ENCODE measurements around the gene EXOSC3.
A peak's percentile ranks its signal among the peaks of the same experiment; 100 is the strongest.
"Not testable (repeated sequence)": the region's sequence is repeated elsewhere in the genome, so short reads cannot be mapped to it uniquely, and the experiment has no call there.

The EXOSC3 gene

DNA sequence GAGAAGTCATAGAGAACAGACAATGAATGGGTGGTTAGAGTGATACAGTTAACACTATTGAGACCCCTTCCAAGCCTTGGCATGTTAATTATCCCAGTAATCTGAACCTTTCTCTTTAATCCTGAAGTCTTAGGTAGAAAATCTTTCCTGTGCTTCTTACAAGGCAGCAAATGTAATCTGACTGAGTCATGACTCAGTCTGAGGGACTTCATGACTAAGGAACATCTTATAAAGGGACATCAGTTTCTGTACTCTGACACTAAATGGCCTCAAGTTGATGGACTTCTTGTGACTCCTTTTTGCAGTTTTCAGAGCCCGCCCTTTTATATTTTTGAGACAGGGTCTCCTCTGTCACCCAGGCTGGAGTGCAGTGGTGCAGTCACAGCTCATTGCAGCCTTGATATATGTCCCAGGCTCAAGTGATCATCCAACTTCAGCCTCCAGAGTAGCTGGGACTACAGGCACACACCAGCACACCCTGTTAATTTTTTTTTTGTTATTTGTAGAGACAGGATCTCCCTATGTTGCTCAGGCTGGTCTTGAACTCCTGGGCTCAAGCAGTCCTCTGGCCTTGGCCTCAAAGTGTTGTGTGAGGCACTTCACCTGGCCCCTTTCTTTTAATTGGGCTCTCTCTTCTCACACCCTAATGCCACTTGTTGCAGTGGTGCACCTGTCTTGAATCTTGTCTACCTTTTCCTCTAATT, 9.5 kb downstream of the EXOSC3 start:
- no peak for DNase-seq

DNA sequence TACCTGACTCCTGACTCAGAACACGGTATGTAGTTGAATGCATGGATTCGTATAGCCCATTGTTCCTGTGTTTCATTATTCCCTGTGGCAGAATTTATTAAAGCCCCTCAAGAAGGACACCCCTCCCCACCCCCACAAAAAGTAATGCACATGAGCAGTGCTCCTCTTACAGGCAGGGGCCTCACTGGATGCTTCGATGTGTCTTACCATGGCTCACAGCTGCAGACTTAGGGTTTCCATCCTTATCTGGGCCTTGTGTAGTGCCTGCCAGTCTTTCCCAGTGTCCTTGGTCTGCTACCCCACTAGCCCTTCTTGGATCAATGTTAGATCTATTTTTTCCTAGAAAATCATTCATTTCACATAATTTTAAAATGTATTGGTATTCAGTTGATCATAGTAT, 14.9 kb downstream of the EXOSC3 start:
- DNase-seq: no peak

DNA sequence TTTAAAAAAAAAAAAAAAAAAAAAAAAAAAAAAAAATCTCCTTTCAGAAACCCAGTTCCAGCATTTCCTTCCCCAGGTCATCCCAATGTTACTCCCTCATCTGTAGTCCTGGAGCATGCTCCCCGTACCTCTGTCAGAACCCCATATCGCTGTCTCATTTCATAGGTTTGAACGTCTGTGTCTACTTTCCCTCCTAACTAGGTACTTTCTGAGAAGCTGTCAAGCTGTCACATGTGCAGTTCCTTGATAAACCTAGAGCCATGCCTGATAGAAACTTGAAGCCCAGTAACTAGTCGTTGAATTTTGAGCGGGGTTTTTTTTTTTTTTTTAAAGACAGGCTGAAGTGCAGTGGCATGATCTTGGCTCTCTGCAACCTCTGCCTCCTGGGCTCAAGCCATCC, 15.6 kb downstream of the EXOSC3 start:
- no peak for DNase-seq

DNA sequence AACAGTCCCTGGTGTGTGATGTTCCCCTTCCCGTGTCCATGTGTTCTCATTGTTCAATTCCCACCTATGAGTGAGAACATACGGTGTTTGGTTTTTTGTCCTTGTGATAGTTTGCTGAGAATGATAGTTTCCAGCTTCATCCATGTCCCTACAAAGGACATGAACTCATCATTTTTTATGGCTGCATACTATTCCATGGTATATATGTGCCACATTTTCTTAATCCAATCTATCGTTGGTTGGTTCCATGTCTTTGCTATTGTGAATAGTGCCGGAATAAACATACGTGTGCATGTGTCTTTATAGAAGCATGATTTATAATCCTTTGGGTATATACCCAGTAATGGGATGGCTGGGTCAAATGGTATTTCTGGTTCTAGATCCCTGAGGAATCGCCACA, 19.6 kb downstream of the EXOSC3 start:
- DNase-seq: not testable (repeated sequence)

DNA sequence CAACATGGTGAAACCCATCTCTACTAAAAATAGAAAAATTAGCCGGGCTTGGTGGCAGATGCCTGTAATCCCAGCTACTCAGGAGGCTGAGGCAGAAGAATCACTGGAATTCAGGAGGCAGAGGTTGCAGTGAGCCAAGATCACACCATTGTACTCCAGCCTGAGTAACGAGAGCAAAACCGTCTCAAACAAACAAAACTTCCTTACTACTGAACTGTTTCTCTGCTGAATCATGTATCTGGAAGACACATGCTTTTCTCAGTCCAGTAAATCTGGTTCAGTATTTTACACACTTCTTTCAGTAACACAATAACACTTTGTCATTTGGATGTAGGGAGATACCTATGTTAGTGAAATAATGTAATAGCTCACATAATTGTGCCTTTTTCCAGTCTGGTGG, 23.4 kb downstream of the EXOSC3 start:
- DNase-seq: no peak

DNA sequence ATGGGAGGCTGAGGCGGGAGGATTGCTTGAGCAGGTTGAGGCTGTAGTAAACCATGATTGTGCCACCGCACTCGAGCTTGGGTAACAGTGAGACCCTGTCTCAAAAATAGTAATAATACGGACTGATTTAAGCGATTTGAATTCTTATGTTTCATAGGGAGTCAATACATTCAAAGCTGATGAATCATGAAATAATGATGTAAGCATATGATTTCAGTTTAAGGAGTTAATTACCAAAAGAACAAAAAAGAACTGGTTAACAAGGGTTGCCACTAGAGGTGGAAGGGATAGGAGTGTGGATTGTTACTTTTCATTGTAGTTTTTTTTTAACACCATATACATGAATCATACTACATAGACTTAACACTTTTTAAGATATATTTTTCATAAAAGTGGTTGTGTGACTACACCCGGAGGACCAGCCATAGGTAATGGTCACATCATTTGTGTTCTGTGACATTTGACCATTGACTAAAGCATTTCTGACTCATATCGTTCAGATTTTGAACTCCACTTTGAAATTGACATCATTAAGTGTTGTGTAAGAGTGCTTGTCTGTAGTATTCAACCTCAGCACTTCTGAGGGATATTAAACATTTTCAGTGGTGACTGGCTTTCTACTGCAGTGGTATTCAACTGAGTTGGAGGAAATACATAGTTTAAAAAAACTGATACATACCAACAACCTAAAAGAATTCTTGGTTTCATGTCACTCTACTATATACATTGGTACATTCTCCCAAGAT, 24.3 kb downstream of the EXOSC3 start:
- no peak for DNase-seq

DNA sequence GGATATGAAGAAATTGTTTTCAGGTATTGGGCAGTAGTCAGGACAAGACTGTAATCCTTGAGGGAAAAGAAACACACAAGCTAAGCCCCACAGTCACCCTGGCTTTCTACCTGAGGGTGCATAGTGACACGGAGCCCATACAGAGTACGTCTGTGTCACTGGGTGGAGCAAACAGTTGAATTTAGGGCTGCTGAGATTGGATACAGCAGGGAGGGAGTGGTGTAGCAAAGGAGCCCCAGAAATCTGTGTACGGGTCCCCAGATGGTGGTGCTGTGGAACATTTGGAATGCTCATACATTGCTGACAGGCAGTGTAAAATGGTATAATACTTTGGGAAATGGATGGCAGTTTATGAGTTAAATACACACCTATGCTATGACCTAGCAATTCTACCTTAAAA, 26.1 kb downstream of the EXOSC3 start:
- DNase-seq: no peak

DNA sequence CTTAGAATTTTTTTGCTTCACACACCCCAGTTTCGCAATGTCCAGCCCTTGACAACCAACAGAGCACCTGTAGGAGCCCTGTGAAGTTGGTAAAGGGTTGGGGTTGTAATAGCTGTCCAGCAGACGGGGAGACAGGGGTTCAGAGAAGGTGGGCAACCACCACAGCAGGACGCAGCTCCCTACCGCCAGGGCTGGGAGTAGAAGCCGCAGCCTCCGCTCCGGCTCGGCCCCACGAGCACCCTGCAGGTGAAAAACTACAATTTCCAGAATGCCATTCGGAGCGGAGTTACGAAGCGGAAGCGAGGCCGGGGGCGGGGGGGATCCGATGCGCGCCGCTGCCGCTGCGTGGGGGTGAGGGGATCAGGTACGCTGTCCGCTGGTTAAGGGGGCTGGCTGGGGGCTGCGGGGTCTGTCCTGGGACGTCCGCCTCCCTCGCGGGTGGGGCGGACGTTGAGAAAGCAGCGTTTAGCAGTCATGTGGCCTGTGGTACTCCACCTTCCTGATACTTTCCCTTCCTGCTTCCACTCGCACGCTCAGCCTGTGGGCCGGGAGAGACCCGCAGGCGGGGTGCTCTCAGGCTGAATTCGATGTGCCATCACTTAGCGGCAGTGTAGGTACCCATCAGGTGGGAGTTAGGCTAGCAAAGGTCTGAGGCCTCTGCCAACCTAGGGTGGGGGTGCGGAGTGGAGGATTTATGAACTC, 31.2 kb downstream of the EXOSC3 start, which contains the start of gene TRMT10B:
Gene TRMT10B, plus strand, starts transcription at position 317 of the 702 bp plus-strand sequence. CDS start 8,127 bp downstream, outside the sequence.
- DNase-seq: peak; percentile 77

DNA sequence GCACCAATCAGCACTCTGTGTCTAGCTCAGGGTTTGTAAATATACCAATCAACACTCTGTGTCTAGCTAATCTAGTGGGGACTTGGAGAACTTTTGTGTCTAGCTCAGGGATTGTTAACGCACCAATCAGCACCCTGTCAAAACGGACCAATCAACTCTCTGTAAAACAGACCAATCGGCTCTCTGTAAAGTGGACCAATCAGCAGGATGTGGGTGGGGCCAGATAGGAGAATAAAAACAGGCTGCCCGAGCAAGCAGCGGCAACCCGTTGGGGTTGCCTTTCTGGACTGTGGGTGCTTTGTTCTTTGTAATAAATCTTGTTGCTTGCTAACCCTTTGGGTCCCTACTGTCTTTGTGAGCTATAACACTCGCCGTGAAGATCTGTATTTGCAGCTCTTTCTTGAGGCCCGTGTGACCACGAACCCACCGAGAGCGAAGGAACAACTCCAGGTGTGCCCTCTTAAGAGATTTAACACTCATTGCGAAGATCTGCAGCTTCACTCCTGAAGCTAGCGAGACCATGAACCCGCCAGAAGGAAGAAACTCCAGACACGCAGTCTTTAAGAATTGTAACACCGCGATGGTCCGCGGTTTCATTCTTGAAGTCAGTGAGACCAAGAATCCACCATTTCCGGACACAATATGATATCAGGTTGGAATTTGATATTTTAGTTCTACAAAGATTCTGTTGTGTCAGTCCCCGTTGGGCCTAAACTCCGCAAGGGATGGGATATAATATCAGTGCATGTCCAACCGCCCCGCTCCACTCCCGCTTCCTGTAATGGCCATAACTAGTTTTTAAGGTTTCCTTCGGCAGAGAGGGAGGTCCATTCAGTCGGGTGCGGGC, 32.0 kb downstream of the EXOSC3 start:
- DNase-seq: no peak

DNA sequence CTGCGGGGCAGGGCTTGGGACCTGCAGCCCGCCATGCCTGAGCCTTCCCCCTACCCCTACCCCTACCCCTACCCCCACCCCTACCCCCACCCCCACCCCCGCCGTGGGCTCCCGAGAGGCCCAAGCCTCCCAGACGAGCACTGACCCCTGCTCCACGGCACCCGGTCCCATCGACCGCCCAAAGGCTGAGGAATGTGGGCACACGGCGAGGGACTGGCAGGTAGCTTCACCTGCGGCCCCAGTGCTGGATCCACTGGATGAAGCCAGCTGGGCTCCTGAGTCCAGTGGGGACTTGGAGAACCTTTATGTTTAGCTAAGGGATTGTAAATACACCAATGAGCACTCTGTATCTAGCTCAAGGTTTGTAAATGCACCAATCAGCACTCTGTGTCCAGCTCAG, 32.8 kb downstream of the EXOSC3 start:
- DNase-seq: not testable (repeated sequence)

DNA sequence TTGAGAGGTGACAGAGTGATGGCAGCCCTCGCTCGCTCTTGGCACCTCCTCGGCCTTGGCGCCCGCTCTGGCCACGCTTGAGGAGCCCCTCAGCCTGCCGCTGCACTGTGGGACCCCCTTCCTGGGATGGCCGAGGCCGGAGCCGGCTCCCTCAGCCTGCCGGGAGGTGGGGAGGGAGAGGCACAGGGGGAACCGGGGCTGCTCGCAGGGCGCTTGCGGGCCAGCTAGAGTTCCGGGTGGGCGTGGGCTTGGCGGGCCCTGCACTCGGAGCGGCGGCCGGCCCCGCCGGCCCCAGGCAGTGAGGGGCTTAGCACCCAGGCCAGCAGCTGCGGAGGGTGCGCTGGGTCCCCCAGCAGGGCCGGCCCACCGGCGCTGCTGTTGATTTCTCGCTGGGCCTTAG, 33.2 kb downstream of the EXOSC3 start:
- DNase-seq: not testable (repeated sequence)

DNA sequence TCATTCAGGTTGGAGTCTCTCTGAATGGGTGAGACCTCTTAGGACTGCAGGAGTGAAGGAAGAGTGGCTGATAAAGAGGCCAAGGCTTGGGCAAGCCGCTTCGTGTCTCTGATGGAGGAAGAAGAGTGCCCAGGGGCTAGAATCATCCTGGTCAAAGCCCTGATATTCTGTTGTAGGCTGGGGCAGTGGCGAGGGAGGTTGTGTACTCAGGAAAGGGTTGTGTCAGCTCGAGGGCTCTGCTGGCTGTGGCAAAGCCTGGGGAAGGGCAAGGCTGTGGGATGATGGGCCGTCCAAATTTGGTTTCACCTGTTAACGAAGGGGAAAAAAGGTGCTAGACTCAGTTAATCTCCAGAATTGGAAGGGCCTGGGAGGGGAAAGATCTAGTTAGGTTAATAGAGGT, 33.7 kb downstream of the EXOSC3 start:
- no peak for DNase-seq

DNA sequence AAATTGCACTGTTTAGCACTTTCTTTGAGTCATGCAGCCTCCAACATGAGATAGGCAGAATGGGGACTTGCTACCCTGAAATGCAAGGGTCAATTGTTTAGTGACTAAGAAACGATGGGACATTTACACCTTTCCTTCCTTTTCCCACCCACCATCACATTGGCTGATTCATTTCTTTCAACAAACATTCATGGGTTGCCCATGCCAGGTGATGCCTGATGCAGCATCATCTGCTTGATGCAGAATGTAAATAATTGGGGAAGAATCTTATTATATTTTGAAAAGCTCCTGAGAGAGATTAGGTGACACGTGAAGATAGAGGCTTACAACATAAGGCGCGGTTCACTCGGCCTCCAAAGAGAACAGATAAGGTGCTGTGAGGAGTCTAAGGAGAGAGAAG, 35.7 kb downstream of the EXOSC3 start:
- DNase-seq: no peak

DNA sequence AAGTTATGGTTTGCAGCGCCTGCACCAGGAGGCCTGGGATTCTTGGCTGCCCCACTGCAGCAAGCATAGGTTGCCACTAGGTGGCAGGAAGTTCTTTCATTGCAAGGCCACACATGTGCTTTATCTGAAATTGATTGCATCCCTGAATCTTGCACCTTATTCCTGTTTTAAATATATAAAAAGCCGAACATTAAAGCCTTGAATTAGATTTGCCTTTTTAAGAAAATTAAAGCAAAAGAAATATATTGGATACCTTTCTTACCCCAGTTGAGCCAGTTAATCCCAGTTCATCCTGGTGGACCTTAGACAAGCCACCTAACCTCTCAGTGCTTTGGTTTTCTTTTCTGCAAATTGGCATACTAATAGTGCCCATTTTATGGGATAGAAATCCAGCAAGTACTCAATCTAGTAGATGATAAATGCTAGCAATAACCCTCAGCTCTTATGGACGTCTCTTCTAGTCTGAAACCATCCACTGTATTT, 37.6 kb downstream of the EXOSC3 start:
- DNase-seq: peak; percentile 55

DNA sequence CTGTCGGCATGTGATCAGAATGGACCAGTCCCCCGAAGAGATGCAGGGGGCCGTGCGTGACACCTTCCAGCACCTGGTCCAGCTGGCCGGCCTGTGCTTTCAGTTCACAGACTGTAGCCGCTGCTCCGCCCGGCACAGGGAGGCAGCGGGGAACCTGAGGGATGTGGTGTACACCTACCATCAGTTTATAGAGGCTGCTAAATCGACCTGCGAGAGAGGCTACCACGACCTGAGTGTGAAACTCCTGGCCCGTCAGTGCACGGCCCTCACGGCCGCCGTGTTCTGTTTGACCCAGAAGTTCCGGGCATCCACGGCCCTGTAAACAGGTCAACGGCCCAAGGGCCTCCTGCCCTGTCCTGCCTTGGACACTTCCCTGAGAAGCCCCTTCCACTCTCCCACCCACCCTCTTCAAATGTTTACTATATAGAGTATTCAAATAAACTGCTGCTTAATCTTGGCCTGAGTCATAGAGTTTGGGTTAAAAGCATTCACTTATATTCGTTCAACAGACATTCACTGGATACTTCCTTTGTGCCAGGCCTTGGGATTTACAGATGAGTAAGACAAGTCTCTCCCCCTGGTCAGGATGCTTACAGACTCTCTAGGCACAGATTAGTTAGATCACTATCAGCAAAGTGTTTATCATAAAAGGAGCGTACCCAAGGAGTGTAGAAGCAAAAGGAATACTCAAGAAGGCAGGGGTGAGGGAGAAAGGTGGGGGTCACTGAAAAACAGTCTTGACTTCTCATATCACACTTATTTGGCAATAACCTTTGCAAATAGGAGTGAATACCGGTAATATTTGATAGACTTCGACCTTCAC, 38.2 kb downstream of the EXOSC3 start:
- DNase-seq: no peak

DNA sequence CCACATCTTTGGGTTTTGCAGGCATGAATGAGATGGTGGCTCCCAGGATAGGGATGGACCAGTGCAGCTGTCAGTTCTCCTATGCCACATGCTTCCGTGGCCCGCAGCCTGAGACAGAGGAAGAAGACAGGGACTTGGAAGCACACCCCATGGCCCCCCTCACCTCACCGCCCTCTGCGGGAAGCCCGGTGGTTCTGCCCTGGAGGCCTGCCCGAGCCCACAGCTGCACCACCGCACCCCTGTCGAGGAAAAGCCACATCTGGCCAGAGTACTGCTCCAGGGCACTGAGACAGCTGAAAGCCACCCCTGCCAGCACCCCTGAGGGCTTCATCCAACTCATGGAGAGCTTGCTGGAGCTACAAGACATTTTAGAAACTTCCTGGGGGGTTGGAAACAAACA, 38.9 kb downstream of the EXOSC3 start:
- no peak for DNase-seq

DNA sequence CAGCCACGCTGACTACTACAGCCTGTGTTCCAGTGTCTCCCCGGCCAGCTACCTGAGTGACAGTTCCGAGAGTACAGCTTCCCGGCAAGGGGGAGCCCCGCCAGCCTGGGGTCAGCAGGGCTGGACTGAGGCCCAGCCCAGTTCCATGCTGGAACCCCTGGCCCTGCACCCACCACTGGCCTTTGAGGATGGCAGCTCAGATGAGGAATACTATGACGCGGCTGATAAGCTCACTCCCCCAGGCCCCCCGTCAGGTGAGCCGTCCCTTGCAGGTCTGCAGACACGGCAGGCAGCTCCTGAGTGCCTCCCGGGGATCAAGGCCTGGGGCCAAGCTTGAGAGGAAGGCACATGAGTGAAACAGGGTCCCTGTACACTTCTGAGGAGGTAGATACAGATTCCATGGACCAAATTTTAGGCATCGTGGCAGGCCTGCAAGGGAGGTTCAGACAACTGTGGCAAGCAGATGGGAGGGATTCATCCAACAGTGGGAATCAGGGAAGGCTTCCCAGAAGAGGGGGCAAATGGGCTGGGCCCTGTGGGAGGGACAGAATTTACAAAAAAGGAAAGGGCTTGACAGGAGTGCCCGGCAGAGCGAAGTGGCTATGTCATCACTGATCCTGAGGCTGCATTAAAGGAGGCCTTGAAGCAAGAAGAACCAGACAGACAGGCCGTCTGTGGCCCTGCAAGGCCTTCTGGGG, 44.1 kb downstream of the EXOSC3 start:
- DNase-seq: no peak

DNA sequence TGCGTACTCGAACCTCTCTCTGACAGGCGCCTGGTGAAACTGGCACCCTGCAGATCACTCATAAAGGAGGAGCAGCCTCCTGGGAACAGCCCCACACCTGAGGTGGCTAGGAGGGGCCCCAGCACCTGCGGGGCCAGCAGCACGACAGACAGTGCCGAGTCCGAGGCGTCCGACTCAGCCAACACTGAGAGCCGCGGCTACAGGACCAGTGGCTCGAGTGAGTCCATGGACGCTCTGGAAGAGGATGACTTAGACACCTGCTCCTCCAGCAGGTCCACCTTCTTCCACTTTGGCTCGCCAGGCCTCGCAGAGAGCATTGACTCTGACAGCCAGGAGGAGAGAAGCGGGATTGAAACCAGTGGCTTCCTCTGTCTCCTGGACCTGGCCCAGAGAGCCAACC, 44.7 kb downstream of the EXOSC3 start:
- no peak for DNase-seq

DNA sequence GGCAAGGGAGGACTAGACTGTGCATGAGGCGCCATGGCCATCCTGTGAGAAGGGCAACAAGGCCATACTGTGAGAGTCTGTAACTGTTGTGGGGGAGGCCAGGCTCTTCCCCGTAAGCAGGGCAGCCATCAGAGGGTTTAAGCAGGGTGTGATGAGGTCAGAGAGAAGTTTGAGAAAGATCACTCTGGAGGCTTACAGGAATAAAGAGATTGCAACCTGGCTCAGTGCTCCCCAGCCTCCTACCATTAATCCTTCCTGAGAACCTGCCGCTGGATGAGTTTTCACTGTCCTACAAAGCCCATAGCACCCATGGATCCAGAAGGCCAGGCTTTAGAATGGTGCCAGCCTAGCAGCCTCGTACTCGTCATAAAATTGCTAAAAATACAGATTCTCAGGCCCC, 45.6 kb downstream of the EXOSC3 start:
- DNase-seq: no peak

DNA sequence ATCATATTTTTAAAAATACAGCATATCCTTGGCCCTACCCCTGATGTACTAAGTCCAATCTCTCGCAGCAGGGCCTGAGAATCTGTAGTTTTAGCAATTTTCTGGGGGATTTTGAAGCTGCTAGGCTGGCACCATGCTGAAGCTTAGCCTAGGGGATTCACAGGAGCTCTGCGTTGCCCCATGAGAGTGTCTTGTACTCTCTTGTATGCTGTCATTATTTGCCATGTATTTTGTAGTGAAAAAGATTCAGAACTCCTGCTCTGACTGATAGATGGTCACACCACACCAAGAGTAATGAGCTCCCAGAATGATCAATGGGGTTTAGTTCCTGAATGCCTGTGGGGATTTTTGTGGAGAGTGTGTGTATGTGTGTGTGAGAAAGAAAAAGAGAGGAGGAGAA, 51.9 kb downstream of the EXOSC3 start:
- DNase-seq: no peak

DNA sequence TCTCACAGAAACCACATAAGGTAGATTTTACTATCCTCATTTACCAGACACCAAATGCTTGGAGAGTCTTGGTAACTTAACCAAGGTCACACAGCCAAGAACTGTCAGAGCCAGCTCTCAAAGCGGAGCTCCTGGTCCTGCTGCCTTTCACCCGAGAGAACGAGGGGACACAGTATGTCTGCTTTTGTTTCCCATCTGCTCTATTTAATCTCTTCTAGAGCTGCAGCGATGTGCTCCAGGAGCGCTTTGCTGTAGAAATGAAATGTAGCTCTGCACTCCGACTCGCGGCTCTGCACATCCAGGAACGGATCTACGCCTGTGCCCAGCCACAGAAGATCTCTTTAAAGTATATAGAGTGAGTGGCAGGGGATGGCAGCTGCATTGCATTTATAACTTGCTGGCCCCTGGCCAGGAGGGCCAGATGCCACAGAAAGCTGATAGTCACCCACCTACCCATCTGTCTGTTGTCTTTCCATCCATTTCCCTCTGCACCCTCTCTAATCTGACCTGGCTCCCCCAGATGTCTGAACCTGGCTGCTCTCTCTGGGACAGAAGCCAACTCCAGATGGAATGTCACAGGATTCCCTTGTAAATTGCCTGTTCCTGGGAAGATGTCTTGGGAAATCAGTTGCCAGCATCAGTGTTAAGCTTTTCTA, 52.6 kb downstream of the EXOSC3 start:
- DNase-seq: no peak
